Measurements from ENCODE around the gene CD47.

Gene CD47

GRCh38 chr3:108108416-108108815, 17.6 kb upstream of the CD47 start:
- H3K36me3 ChIP-seq (ENCODE audit: control insufficient read depth, insufficient read depth, low read length), result no peaks in the 10 kb centered on the region
- H3K4me1 ChIP-seq (ENCODE audit: control insufficient read depth, insufficient read depth, low read length), result no peaks in the 10 kb centered on the region
- H3K9ac ChIP-seq (ENCODE audit: low read length), result no peak overlapping the region
- H3K27me3 ChIP-seq (ENCODE audit: control insufficient read depth, insufficient read depth, low read length), result no peaks in the 10 kb centered on the region
- H3K4me3 ChIP-seq (ENCODE audit: low read length), result no peak overlapping the region
- no peaks in the 10 kb centered on the region for H3K9me3 ChIP-seq (ENCODE audit: control insufficient read depth, low read length)

DNA sequence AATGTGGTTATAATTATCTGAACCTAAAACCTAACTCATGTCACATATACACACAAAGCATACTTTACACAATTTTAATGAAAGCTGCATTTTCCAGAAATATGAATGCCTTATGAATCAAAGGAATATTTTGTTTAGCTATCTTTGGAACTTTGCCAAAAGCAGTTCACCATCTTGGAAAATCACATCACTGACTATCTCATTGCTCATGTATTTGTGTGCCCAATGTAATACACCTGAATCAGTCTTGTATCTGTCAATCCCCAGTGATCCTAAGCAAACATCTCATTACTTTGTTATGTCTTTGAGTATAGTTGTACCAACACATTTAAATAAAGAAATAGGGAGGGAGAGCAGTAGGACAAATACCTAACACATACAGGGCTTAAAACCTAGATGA, 15.6 kb upstream of the CD47 start:
- Histone ChIP-seq H3K4me1 (ENCODE audit: control insufficient read depth, insufficient read depth, low read length) (no peaks in the 10 kb centered on the region), H3K9ac (ENCODE audit: low read length) (no peak overlapping the region), H3K4me3 (ENCODE audit: low read length) (no peak overlapping the region), H3K9me3 (ENCODE audit: control insufficient read depth, low read length) (no peaks in the 10 kb centered on the region), H3K27me3 (ENCODE audit: control insufficient read depth, insufficient read depth, low read length) (no peaks in the 10 kb centered on the region), H3K36me3 (ENCODE audit: control insufficient read depth, insufficient read depth, low read length) (no peaks in the 10 kb centered on the region)

DNA sequence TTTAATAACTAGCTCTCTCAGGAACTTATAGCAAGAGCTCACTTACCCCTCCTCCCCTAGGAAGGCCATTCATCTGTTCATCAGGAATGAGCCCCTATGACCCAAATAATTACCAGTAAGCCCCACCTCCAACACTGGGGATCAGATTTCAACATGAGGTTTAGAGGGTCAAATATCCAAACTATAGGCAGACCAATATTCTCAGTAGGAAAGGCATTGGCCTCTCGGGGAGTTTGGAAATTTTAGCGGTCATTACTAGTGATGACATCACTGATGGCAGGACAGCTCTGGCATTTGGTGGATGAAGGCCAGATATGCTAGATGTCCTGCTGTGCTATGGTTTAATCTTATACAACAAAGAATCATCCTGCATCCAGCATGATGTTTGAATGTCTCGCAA, 15.2 kb upstream of the CD47 start:
- Histone ChIP-seq H3K27me3 (ENCODE audit: control insufficient read depth, insufficient read depth, low read length) (no peaks in the 10 kb centered on the region), H3K4me3 (ENCODE audit: low read length) (no peak overlapping the region), H3K4me1 (ENCODE audit: control insufficient read depth, insufficient read depth, low read length) (no peaks in the 10 kb centered on the region), H3K9me3 (ENCODE audit: control insufficient read depth, low read length) (no peaks in the 10 kb centered on the region), H3K36me3 (ENCODE audit: control insufficient read depth, insufficient read depth, low read length) (no peaks in the 10 kb centered on the region), H3K9ac (ENCODE audit: low read length) (no peak overlapping the region)

- Histone ChIP-seq H3K27me3 (ENCODE audit: control insufficient read depth, insufficient read depth, low read length) (no peaks in the 10 kb centered on the region), H3K9ac (ENCODE audit: low read length) (no peak overlapping the region), H3K36me3 (ENCODE audit: control insufficient read depth, insufficient read depth, low read length) (no peaks in the 10 kb centered on the region), H3K4me3 (ENCODE audit: low read length) (no peak overlapping the region), H3K9me3 (ENCODE audit: control insufficient read depth, low read length) (no peaks in the 10 kb centered on the region), H3K4me1 (ENCODE audit: control insufficient read depth, insufficient read depth, low read length) (no peaks in the 10 kb centered on the region)
These were observed 13.3 kb upstream of the CD47 start for GRCh38 chr3:108103886-108104797.

DNA sequence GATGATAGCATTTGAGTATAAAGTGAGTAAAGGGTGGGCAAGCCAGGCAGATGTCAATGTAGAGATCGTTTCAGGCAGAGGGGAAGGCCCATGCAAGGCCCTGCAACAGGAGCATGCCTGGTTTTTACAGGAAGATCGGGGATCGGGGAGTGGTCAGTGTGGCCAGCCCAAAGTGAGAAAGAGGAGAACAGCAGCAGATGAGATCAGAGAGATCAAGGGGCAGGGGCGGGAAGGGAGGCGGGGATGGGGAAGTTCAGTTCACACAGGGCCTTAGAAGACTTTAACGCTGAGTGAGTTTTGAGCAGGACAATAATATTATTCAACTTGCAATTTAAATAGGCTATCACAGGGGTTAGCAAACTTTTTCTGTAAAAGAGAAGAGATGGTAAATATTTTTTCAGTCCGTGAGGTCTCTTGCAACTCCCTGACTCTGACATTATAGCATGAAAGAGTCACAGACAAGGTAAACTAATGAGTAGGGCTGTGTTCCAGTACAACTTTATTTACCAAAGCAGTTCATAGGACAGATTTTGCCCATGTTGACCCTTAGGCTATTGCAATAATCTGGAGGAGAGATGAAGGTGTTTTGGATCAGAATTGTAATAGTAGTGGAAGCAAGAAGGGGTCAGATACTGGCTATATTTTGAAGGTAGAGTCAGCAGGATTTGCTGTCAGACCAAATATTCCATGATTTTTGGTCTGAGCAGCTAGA, 12.4 kb upstream of the CD47 start:
- Histone ChIP-seq H3K9ac (ENCODE audit: low read length) (no peak overlapping the region), H3K27me3 (ENCODE audit: control insufficient read depth, insufficient read depth, low read length) (no peaks in the 10 kb centered on the region), H3K4me3 (ENCODE audit: low read length) (no peak overlapping the region), H3K9me3 (ENCODE audit: control insufficient read depth, low read length) (no peaks in the 10 kb centered on the region), H3K4me1 (ENCODE audit: control insufficient read depth, insufficient read depth, low read length) (no peaks in the 10 kb centered on the region), H3K36me3 (ENCODE audit: control insufficient read depth, insufficient read depth, low read length) (no peaks in the 10 kb centered on the region)

DNA sequence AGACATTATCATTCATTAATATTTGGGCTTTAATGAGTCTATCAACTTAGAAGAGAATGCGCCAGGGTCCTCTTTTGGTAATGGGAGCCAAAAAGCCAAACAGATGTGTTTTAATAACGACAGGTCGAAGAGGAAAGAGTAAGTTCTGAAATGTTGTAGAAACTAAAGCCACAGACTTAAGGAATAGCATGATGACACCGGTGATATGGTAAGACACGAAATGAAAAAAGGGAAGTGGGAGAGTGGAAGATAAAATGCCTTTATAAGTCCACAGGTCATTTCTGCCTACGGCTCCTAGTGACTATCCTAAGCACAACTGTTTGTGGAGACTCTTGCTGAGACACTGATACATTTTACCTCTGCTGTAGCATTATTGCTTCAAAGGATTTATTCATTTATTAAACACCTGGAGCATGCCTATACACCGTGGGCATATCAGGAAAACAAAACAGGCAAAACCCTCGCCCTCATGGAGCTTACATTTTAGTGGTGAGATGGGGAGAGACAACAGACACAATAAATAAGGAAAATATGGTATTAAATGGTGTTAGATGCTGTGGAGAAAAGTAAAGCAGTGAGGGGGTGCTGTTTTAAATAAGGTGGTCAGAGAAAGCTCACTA, 11.7 kb upstream of the CD47 start:
- no peaks in the 10 kb centered on the region for H3K4me1 ChIP-seq (ENCODE audit: control insufficient read depth, insufficient read depth, low read length)
- no peak overlapping the region for H3K4me3 ChIP-seq (ENCODE audit: low read length)
- H3K27me3 ChIP-seq (ENCODE audit: control insufficient read depth, insufficient read depth, low read length), result no peaks in the 10 kb centered on the region
- H3K9me3 ChIP-seq (ENCODE audit: control insufficient read depth, low read length), result no peaks in the 10 kb centered on the region
- no peak overlapping the region for H3K9ac ChIP-seq (ENCODE audit: low read length)
- no peaks in the 10 kb centered on the region for H3K36me3 ChIP-seq (ENCODE audit: control insufficient read depth, insufficient read depth, low read length)

DNA sequence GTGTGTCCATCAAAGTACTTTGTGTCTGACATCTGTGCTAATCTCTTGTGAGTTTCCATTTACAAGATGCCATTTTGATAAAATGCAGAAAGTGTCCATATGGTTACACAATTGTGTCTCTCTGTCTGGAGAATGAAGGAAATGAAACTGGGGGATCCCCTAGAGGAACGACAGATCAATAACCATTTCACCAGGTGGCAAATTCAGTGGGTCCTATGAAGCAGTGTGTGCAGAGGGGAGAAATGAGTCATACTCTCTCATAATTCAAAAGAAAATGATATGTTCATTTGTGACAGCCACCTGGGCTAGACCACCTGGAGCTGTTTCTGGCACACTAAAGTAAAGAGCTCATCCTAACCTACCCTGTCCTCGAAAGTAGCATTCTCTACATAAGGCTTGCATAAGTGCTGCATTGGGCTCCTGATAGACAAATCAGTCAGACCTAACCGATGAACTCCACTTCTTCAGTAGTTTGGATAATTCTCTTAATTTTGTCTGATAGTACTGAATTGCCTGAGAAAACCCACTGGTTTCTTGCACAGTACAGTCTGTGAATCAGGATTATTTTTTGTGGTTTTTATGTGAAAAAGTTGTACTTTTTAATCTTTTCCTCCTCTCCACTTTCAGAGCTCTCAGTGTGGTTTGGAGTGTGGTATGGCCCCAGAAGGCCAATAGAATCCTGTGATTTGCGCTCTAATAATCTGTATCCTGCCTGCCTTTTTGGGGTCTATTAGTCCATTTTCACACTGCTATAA, 10.3 kb upstream of the CD47 start:
- Histone ChIP-seq H3K9ac (ENCODE audit: low read length) (no peak overlapping the region), H3K4me3 (ENCODE audit: low read length) (no peak overlapping the region), H3K9me3 (ENCODE audit: control insufficient read depth, low read length) (no peaks in the 10 kb centered on the region), H3K27me3 (ENCODE audit: control insufficient read depth, insufficient read depth, low read length) (no peaks in the 10 kb centered on the region), H3K36me3 (ENCODE audit: control insufficient read depth, insufficient read depth, low read length) (no peaks in the 10 kb centered on the region), H3K4me1 (ENCODE audit: control insufficient read depth, insufficient read depth, low read length) (peaks cover 5% of the 10 kb centered on the region)

- H3K9me3 ChIP-seq (ENCODE audit: control insufficient read depth, low read length), result no peaks in the 10 kb centered on the region
- no peak overlapping the region for H3K9ac ChIP-seq (ENCODE audit: low read length)
- H3K4me1 ChIP-seq (ENCODE audit: control insufficient read depth, insufficient read depth, low read length), result peaks cover 5% of the 10 kb centered on the region
- no peak overlapping the region for H3K4me3 ChIP-seq (ENCODE audit: low read length)
- H3K36me3 ChIP-seq (ENCODE audit: control insufficient read depth, insufficient read depth, low read length), result no peaks in the 10 kb centered on the region
- no peaks in the 10 kb centered on the region for H3K27me3 ChIP-seq (ENCODE audit: control insufficient read depth, insufficient read depth, low read length)
These were observed 9.0 kb upstream of the CD47 start for GRCh38 chr3:108099679-108100428.

DNA sequence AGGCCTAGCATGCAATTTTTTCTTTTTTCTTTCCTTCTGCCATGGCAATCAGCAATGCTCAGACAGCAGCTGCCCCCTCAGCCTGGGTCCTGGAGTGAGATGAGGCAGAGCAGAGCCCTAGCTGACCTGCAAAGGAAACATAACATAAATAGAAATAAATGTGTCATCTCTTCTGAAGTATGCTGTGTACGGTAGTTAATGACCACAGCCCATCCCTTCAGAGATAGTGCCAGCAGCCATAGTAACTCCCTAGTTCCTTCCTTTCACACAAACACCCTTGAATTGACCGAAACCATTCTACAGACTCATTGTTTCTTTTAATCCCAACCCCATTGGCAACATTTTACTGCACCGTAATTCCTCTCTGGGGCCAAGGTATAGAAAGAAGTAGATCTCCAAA, 8.4 kb upstream of the CD47 start:
- Histone ChIP-seq H3K4me1 (ENCODE audit: control insufficient read depth, insufficient read depth, low read length) (peaks cover 5% of the 10 kb centered on the region), H3K4me3 (ENCODE audit: low read length) (no peak overlapping the region), H3K36me3 (ENCODE audit: control insufficient read depth, insufficient read depth, low read length) (no peaks in the 10 kb centered on the region), H3K9me3 (ENCODE audit: control insufficient read depth, low read length) (no peaks in the 10 kb centered on the region), H3K9ac (ENCODE audit: low read length) (no peak overlapping the region), H3K27me3 (ENCODE audit: control insufficient read depth, insufficient read depth, low read length) (no peaks in the 10 kb centered on the region)

- no peaks in the 10 kb centered on the region for H3K9me3 ChIP-seq (ENCODE audit: control insufficient read depth, low read length)
- H3K4me3 ChIP-seq (ENCODE audit: low read length), result no peak overlapping the region
- no peak overlapping the region for H3K9ac ChIP-seq (ENCODE audit: low read length)
- H3K36me3 ChIP-seq (ENCODE audit: control insufficient read depth, insufficient read depth, low read length), result no peaks in the 10 kb centered on the region
- H3K4me1 ChIP-seq (ENCODE audit: control insufficient read depth, insufficient read depth, low read length), result peaks cover 5% of the 10 kb centered on the region
- no peaks in the 10 kb centered on the region for H3K27me3 ChIP-seq (ENCODE audit: control insufficient read depth, insufficient read depth, low read length)
These were observed 7.2 kb upstream of the CD47 start for GRCh38 chr3:108098003-108098370.

- Histone ChIP-seq H3K27me3 (ENCODE audit: control insufficient read depth, insufficient read depth, low read length) (no peaks in the 10 kb centered on the region), H3K9ac (ENCODE audit: low read length) (no peak overlapping the region), H3K36me3 (ENCODE audit: control insufficient read depth, insufficient read depth, low read length) (no peaks in the 10 kb centered on the region), H3K4me1 (ENCODE audit: control insufficient read depth, insufficient read depth, low read length) (peaks cover 5% of the 10 kb centered on the region), H3K4me3 (ENCODE audit: low read length) (no peak overlapping the region), H3K9me3 (ENCODE audit: control insufficient read depth, low read length) (no peaks in the 10 kb centered on the region)
These were observed 6.6 kb upstream of the CD47 start for GRCh38 chr3:108097322-108098002.
